GM13976 (cell line): ENCODE data around the gene C17orf50.

Source experiments
- DNase-seq: peaks from one replicate; pipeline ENCODE4 v3.0.0; 2012; ENCODE audit warnings: low spot score
- CTCF ChIP-seq: IDR thresholded peaks from 2 replicates; pipeline ENCODE4 v1.5.1; 2012; ENCODE audit warnings: borderline replicate concordance, mild to moderate bottlenecking; ENCODE audit not compliant: insufficient read depth; ENCODE audit errors: extremely low read depth, missing control alignments, control extremely low read depth
- in situ Hi-C: fragments of 300-500 bp; cut with MboI; formaldehyde crosslinking; loops from one replicate; pipeline ENCODE4 v1.12.0; 2022; ENCODE audit warnings: low sequenced_read_pairs, mixed read lengths, inconsistent platforms; ENCODE audit not compliant: unreplicated experiment

The C17orf50 gene

DNA sequence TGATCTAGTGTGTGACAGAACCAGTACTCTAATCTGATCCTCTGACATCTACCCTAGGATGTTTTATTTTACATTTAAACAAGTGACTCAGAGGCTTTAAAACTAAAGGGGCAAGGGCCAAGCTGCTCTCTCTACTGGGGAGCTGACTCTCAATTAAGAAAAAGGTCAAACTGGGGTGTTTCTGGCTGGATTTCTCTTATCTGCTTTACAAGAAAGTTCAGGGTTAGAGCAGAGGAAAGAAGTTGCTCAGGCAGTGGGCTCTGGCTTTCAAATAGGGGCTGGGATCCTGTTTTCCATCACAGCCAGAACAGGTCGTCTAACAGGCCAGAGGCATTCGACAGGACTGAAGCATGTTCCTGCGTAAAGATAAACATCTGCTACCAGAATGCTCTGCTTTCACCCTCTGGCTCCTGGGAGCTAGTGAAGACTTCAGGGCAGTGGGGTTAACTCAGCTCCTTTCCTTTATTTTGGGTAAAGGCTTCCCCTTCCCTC lies 26.3 kb downstream of the C17orf50 start:
- in situ Hi-C loops, result no loop called here
- TF ChIP-seq CTCF, result no peak
- no peak for DNase-seq

DNA sequence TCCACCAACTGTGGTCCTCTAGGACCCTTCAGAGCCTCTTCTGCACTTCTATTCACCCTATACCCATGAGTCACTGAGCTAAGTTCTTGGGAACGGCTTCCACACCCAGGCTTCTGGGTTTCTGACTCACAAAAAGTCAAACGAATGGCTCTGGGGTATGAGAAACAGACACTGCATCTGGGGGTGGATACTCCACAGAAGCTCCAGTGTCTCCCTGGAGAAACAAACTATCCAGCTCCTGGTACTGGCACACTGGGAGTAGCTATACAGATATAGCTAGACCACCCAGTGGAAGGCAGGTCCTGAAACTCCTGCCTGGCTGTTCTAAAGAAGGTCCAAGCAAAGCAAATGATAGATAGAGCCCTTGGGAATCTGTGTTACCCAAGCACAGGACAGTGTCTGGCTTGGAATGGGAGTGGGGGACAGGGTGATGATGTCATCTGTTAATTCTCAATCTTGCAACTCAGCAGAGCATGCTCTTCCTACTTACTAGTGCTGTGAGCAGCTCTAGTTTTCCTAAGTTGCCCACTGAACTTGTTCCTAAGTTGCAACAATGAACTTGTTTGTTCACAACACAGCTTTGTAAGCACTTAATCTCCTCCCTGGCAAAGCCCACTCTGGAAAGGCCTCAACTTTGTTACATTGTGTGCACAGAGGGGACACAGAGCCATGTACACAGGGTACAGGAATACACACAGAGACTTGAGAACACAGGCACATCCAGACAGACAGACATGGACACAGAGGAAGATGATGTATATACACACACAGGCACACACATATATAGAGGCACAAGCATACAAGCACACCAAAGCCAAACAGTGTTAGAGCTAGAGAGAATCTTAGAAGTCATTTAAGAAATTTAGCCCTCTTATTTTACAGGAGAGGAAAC lies 28.0 kb downstream of the C17orf50 start:
- in situ Hi-C loops, result no loop called here
- TF ChIP-seq CTCF, result no peak
- no peak for DNase-seq

DNA sequence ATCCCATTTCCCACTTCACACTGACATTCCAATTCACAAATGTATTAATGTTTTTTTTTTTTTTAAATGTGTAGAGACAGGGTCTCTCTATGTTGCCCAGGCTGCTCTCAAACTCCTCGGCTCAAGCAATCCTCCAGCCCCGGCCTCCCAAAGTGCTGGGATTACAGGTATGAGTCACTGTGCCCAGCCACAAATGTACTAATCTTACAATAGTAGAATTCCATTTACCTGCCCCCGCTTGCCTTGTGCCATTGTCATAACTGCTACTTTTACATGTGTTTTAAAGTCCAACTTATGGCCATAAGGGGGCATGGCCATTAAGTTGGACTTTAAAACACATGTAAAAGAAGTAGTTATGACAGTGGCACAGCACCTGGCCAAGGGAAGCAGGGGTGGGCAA lies 30.2 kb downstream of the C17orf50 start:
- no peak for TF ChIP-seq CTCF
- in situ Hi-C loops, result no loop called here
- no peak for DNase-seq

- TF ChIP-seq CTCF, result no peak
- in situ Hi-C loops, result no loop called here
- DNase-seq, result no peak
Observed at GRCh38 chr17:35791681-35792350, 31.1 kb downstream of the C17orf50 start.

DNA sequence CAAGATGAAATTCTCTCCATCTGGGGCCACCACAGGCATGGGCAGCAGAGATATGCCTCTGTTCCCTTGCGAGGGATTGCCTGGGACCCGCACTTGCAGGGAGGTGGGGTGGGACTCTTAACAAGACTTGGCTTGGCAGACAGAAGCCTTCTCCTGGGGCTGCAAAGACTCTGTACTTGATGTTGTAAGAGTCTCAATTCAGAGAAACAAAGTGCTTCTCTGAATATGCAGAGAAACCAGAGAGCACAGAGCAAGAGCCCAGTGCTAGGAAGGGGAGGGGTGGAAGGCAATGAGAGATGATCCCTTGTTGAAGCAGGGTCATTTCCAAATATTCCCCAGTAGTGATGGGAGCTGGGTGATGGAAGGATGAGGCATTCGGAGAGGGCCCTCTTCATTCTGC lies 32.6 kb downstream of the C17orf50 start:
- in situ Hi-C loops, result no loop called here
- no peak for TF ChIP-seq CTCF
- no peak for DNase-seq

GRCh38 chr17:35795007-35795870 lies 34.6 kb downstream of the C17orf50 start, which contains the start of gene MMP28:
MMP28 (minus strand) TSS chr17:35795641; CDS start chr17:35795377, 264 bp downstream.
- in situ Hi-C loops, result no loop called here
- DNase-seq, result peak; percentile 69
- no peak for TF ChIP-seq CTCF
